ENCODE measurements around the gene THADA.

Gene THADA

GRCh38 chr2:43441195-43441594 is 154.6 kb downstream of the THADA start:
- DNase-seq (ENCODE audit: low read depth in 3 of 3): no peak

GRCh38 chr2:43438858-43439655 is 156.8 kb downstream of the THADA start:
- DNase-seq (ENCODE audit: low read depth in 3 of 3): no peak

- no peak for DNase-seq (ENCODE audit: low read depth in 3 of 3)
Measured at GRCh38 chr2:43438342-43438741, 157.5 kb downstream of the THADA start.

GRCh38 chr2:43437363-43437762 is 158.5 kb downstream of the THADA start:
- DNase-seq (ENCODE audit: low read depth in 3 of 3): no peak

- no peak for DNase-seq (ENCODE audit: low read depth in 3 of 3)
Measured at GRCh38 chr2:43436431-43436830, 159.4 kb downstream of the THADA start.

GRCh38 chr2:43435746-43436145 is 160.1 kb downstream of the THADA start:
- DNase-seq (ENCODE audit: low read depth in 3 of 3): no peak

GRCh38 chr2:43430489-43430888 is 165.3 kb downstream of the THADA start:
- DNase-seq (ENCODE audit: low read depth in 3 of 3): no peak

- no peak for DNase-seq (ENCODE audit: low read depth in 3 of 3)
Measured at GRCh38 chr2:43429369-43429768, 166.5 kb downstream of the THADA start.

GRCh38 chr2:43427032-43427424 is 168.8 kb downstream of the THADA start:
- DNase-seq (ENCODE audit: low read depth in 3 of 3): no peak

GRCh38 chr2:43426305-43427031 is 169.4 kb downstream of the THADA start:
- peak; percentile 11 to 43 (median 30) for DNase-seq (ENCODE audit: low read depth in 3 of 3)

- DNase-seq (ENCODE audit: low read depth in 3 of 3): no peak
Measured at GRCh38 chr2:43425659-43426058, 170.2 kb downstream of the THADA start.

- DNase-seq (ENCODE audit: low read depth in 3 of 3): no peak
Measured at GRCh38 chr2:43424262-43425207, 171.3 kb downstream of the THADA start.

- no peak for DNase-seq (ENCODE audit: low read depth in 3 of 3)
Measured at GRCh38 chr2:43423941-43424261, 171.9 kb downstream of the THADA start.

GRCh38 chr2:43421194-43421593 is 174.6 kb downstream of the THADA start:
- DNase-seq (ENCODE audit: low read depth in 3 of 3): no peak

GRCh38 chr2:43420389-43420801 is 175.4 kb downstream of the THADA start:
- no peak for DNase-seq (ENCODE audit: low read depth in 3 of 3)

GRCh38 chr2:43419876-43420275 is 176.0 kb downstream of the THADA start:
- DNase-seq (ENCODE audit: low read depth in 3 of 3): no peak

GRCh38 chr2:43419243-43419642 is 176.6 kb downstream of the THADA start:
- no peak for DNase-seq (ENCODE audit: low read depth in 3 of 3)

- DNase-seq (ENCODE audit: low read depth in 3 of 3): no peak
Measured at GRCh38 chr2:43418680-43419079, 177.2 kb downstream of the THADA start.

GRCh38 chr2:43417300-43417699 is 178.5 kb downstream of the THADA start:
- no peak for DNase-seq (ENCODE audit: low read depth in 3 of 3)

GRCh38 chr2:43415592-43415991 is 180.2 kb downstream of the THADA start:
- DNase-seq (ENCODE audit: low read depth in 3 of 3): no peak

GRCh38 chr2:43414586-43415135 is 181.2 kb downstream of the THADA start:
- DNase-seq (ENCODE audit: low read depth in 3 of 3): no peak

- DNase-seq (ENCODE audit: low read depth in 3 of 3): no peak
Measured at GRCh38 chr2:43414033-43414432, 181.8 kb downstream of the THADA start.

Data from stimulated activated CD4-positive, alpha-beta T cell treated with anti-CD3 and anti-CD28 coated beads, TNF-alpha, amount 100 ng/mL, for 4 hours (primary cell).